GM20000 (cell line): ENCODE measurements around the gene ANK3.

Experiments
- DNase-seq: peaks from one replicate; pipeline ENCODE4 v3.0.0; 2012; ENCODE audit warnings: low spot score
- TF ChIP-seq, protein P1 (sequence below): IDR thresholded peaks from 2 replicates; pipeline ENCODE4 v1.5.1; 2012; ENCODE audit warnings: mild to moderate bottlenecking, control low read depth; ENCODE audit errors: extremely low read depth, missing control alignments

ANK3 gene

DNA sequence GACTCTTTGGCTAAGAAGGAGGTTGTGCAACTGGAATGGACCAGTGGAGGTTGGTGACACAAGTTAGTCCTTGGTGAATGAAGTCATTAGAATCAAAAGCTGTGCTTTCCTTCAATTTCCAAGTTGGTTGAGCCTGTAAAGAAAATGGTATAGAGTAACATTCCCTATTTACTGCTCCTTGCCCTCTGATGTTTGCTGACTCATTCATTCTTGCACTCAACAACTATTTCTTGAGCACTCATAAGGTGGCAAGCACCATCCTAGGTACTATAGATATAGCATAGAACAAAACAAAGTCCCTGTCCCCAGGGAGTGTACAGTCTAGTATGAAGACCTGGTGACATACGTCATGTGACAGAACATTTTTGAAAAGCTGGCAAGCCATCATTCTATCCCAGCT lies 364.4 kb downstream of the ANK3 start:
- DNase-seq = no peak
- TF ChIP-seq, protein P1, sequence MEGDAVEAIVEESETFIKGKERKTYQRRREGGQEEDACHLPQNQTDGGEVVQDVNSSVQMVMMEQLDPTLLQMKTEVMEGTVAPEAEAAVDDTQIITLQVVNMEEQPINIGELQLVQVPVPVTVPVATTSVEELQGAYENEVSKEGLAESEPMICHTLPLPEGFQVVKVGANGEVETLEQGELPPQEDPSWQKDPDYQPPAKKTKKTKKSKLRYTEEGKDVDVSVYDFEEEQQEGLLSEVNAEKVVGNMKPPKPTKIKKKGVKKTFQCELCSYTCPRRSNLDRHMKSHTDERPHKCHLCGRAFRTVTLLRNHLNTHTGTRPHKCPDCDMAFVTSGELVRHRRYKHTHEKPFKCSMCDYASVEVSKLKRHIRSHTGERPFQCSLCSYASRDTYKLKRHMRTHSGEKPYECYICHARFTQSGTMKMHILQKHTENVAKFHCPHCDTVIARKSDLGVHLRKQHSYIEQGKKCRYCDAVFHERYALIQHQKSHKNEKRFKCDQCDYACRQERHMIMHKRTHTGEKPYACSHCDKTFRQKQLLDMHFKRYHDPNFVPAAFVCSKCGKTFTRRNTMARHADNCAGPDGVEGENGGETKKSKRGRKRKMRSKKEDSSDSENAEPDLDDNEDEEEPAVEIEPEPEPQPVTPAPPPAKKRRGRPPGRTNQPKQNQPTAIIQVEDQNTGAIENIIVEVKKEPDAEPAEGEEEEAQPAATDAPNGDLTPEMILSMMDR = no peak

- TF ChIP-seq, protein P1 = no peak
- DNase-seq = no peak
These were observed 365.2 kb downstream of the ANK3 start for GRCh38 chr10:60024506-60024905.

DNA sequence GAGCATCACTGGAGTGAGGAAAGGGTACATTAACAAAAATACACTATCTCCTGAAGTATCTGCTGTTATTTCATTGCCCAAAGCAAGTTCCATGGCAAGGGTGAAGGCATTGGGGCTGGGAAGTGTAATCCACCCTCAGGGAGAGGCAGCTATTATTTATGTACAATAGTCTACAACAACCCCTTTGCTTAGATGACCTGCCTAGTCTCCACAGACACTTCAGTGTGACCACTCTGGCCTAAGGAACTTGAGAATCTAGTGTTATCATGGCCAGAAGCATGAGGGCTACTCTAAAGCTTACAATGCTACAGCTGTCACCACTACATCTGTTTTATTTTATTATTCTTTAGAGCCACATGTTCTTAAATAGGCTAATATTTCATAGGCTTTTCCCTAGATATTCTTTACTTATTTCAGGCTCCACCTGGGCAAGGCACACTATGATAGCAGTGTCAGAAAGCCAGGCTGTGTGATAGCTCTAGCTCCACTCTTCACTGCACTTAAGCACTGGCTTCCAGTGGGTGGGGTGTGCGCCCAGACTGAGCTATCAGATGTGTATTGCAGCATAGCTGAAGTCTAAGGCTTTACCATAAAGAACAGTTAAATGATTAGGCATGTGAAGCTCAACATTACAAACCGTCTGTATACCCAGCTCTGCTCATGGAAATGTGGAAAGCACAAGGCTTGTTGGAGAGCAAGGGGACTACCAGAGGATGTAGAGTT lies 366.4 kb downstream of the ANK3 start:
- no peak for DNase-seq
- TF ChIP-seq, protein P1 = no peak

DNA sequence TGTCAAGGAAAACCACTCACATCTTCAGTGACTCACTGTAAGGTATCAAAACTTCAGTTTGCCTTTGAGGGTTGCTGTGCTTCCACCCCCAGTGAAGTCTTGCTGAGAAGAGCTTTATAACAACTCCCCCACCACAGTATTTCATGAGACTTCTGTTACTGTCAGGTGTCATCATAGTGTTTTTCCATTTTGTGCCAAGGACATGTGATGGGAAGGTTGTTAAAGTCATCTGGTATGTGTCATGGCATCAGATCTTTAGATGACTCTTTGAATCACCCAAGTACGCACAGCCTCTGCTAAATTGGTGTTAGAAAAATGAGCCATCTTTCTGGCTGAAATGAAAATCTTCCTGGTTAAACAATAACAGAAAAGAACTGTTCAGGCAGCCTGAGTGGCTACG lies 368.3 kb downstream of the ANK3 start:
- TF ChIP-seq, protein P1 = no peak
- DNase-seq = no peak

DNA sequence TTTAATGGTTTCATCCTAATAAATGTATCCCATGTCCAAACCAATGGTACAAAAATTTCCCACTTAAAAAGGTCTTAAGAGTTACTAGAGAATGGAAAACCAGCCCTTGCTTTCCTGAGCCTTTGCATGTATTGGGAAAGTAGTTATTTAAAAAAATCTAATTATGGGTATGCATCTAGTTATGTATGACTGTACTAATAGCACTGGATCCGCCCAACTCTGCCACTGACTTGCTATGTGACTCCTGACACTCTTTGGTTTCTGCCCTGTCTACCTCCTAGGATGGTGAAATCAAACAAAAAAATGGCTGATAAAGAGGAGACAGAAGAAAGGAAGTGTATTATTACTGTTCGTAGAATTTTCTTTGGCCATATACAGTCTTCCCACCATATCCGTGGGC lies 372.9 kb downstream of the ANK3 start:
- DNase-seq = no peak
- TF ChIP-seq, protein P1 = no peak

GRCh38 chr10:60009710-60010383 lies 379.8 kb downstream of the ANK3 start:
- TF ChIP-seq, protein P1 = no peak
- DNase-seq = no peak

DNA sequence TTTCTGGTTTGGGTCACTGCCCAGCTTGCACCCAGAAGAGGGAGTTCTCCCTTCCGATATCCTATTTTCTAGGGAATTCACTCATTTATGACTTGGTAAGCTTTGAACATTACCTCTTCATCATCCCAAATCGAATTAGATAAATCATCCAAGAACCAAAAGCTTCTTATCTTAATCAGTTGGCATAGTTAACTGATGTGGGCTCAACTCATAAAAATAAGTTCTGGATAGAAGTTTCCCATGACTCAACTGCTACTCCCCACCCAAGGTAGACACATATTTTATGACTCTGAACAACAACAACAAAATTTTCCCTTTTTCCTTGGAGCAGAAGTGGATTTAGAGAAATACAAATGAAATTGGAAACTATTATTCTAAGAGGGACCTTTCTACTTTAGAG lies 380.4 kb downstream of the ANK3 start:
- DNase-seq = no peak
- TF ChIP-seq, protein P1 = no peak
